IMR-90 (cell line): ENCODE results near the gene RIMS1. TPM values are rescaled to one million over a fixed set of nuclear protein-coding genes. Genes with fewer than 3 reads are reported as not detected.

Experiments used
- ATAC-seq: fragments of 200-7000 bp; cut with Tn5 transposase; 2 replicates; pipeline ENCODE4 v1.9.1; 2020; ENCODE audit warnings: low read depth, mild to moderate bottlenecking, moderate library complexity
- BruUV-seq: library from RNA; stranded (reverse); fragments of 400-500 nt; replicated peaks from 2 replicates; lab custom pipeline; 2021; lab: Mats Ljungman, UMichigan
- CTCF ChIA-PET: fragments of 300-600 bp; formaldehyde crosslinking; extraction: SDS; loops from one replicate; lab custom pipeline; 2021; ENCODE audit warnings: antibody characterized with exemption; lab: Yijun Ruan, JAX
- POLR2A ChIA-PET: fragments of 300-600 bp; sonication (Branson Sonifier 250); formaldehyde crosslinking; loops from one replicate; lab custom pipeline; 2022; ENCODE audit warnings: antibody characterized with exemption; ENCODE audit not compliant: unreplicated experiment; lab: Charles Lee
- DNase-seq: peaks from one replicate; pipeline ENCODE4 v3.0.0; 2013
- H2AFZ ChIP-seq: replicated peaks from 2 replicates; pipeline ENCODE3; 2013; ENCODE audit warnings: low read length, mild to moderate bottlenecking; ENCODE audit not compliant: poor library complexity
- H2AK5ac ChIP-seq: 2 replicates; pipeline ENCODE4 v1.6.1; 2013; ENCODE audit warnings: low read depth, low read length, inconsistent platforms
- H2AK9ac ChIP-seq: replicated peaks from 2 replicates; pipeline ENCODE3; 2013; ENCODE audit warnings: mild to moderate bottlenecking, low read depth, low read length, moderate library complexity; ENCODE audit not compliant: poor library complexity
- H2BK120ac ChIP-seq: 2 replicates; pipeline ENCODE4 v1.6.1; 2013; ENCODE audit warnings: low read depth, low read length, inconsistent platforms
- H2BK15ac ChIP-seq: 3 replicates; pipeline ENCODE4 v1.6.1; 2013; ENCODE audit warnings: low read depth, low read length, inconsistent platforms
- H2BK20ac ChIP-seq: 2 replicates; pipeline ENCODE4 v1.6.1; 2013; ENCODE audit warnings: low read depth, mild to moderate bottlenecking, inconsistent platforms, low read length, moderate library complexity
- H2BK5ac ChIP-seq: 2 replicates; pipeline ENCODE4 v1.6.1; 2013; ENCODE audit warnings: mild to moderate bottlenecking, low read depth, low read length, inconsistent platforms; ENCODE audit not compliant: poor library complexity, severe bottlenecking
- H3K14ac ChIP-seq: replicated peaks from 2 replicates; pipeline ENCODE4 v1.6.1; 2013; ENCODE audit warnings: low read depth, low read length, inconsistent platforms
- H3K18ac ChIP-seq: 2 replicates; pipeline ENCODE4 v1.6.1; 2013; ENCODE audit warnings: low read depth, low read length, control low read depth
- H3K23ac ChIP-seq: 2 replicates; pipeline ENCODE4 v1.6.1; 2013; ENCODE audit warnings: low read depth, low read length, inconsistent platforms
- H3K27ac ChIP-seq: 2 replicates; pipeline ENCODE4 v1.5.1; 2013; ENCODE audit warnings: mild to moderate bottlenecking, control low read depth, low read length; ENCODE audit not compliant: insufficient read depth
- H3K27me3 ChIP-seq: 2 replicates; pipeline ENCODE4 v1.6.1; 2013; ENCODE audit warnings: low read length; ENCODE audit not compliant: control insufficient read depth, insufficient read depth
- H3K36me3 ChIP-seq: 2 replicates; pipeline ENCODE4 v1.6.1; 2013; ENCODE audit warnings: low read length, mixed read lengths; ENCODE audit not compliant: control insufficient read depth, insufficient read depth
- H3K4ac ChIP-seq: 2 replicates; pipeline ENCODE4 v1.6.1; 2013; ENCODE audit warnings: low read depth, low read length, inconsistent platforms
- H3K4me1 ChIP-seq: 2 replicates; pipeline ENCODE4 v1.6.1; 2013; ENCODE audit warnings: low read length, mixed read lengths; ENCODE audit not compliant: control insufficient read depth, insufficient read depth
- H3K4me2 ChIP-seq: 2 replicates; pipeline ENCODE4 v1.6.1; 2013; ENCODE audit warnings: low read depth, mild to moderate bottlenecking, control low read depth, low read length, moderate library complexity
- H3K4me3 ChIP-seq: 2 replicates; pipeline ENCODE4 v1.5.1; 2013; ENCODE audit warnings: low read depth, mild to moderate bottlenecking, control low read depth, low read length, moderate library complexity; ENCODE audit not compliant: insufficient read depth
- H3K56ac ChIP-seq: 2 replicates; pipeline ENCODE4 v1.6.1; 2013; ENCODE audit warnings: low read length, inconsistent platforms; ENCODE audit not compliant: insufficient read depth; ENCODE audit errors: extremely low read depth
- H3K79me1 ChIP-seq, 2 experiments: 2 replicates each; pipeline ENCODE4 v1.6.1; 2013; ENCODE audit warnings: low read length in 2 of 2, inconsistent platforms in 1 of 2, low read depth in 1 of 2
- H3K9ac ChIP-seq: 2 replicates; pipeline ENCODE4 v1.6.1; 2013; ENCODE audit warnings: low read depth, low read length, control low read depth
- H3K9me1 ChIP-seq: 2 replicates; pipeline ENCODE4 v1.6.1; 2013; ENCODE audit warnings: low read length, inconsistent platforms; ENCODE audit not compliant: insufficient read depth
- H3K9me3 ChIP-seq: 2 replicates; pipeline ENCODE4 v1.6.1; 2013; ENCODE audit warnings: low read length; ENCODE audit not compliant: control insufficient read depth, insufficient read depth
- H4K20me1 ChIP-seq: 2 replicates; pipeline ENCODE4 v1.6.1; 2013; ENCODE audit warnings: low read length, inconsistent platforms; ENCODE audit not compliant: insufficient read depth
- H4K5ac ChIP-seq: 2 replicates; pipeline ENCODE4 v1.6.1; 2013; ENCODE audit warnings: mild to moderate bottlenecking, low read depth, low read length, control low read depth
- H4K8ac ChIP-seq, 2 experiments: 2 replicates each; pipeline ENCODE4 v1.6.1; 2013; ENCODE audit warnings: low read depth in 2 of 2, low read length in 2 of 2, control low read depth in 1 of 2, inconsistent platforms in 1 of 2
- H4K91ac ChIP-seq: 2 replicates; pipeline ENCODE4 v1.6.1; 2013; ENCODE audit warnings: low read depth, low read length, inconsistent platforms; ENCODE audit not compliant: insufficient read depth
- BHLHE40 ChIP-seq: fragments of 150-350 bp; IDR thresholded peaks from 2 replicates; pipeline ENCODE4 v1.6.1; 2016; ENCODE audit warnings: mild to moderate bottlenecking, low read depth, low read length
- CEBPB ChIP-seq: IDR thresholded peaks from 2 replicates; pipeline ENCODE4 v1.6.1; 2012; ENCODE audit warnings: low read depth, low read length, improper control_type of control experiment
- CHD1 ChIP-seq: IDR thresholded peaks from 2 replicates; pipeline ENCODE4 v1.6.1; 2012; ENCODE audit warnings: low read depth, low read length, improper control_type of control experiment
- FOS ChIP-seq: fragments of 150-350 bp; IDR thresholded peaks from 2 replicates; pipeline ENCODE4 v1.6.1; 2016; ENCODE audit warnings: low read depth, low read length
- MAFK ChIP-seq: IDR thresholded peaks from 2 replicates; pipeline ENCODE4 v1.6.1; 2012; ENCODE audit warnings: low read depth, low read length, improper control_type of control experiment
- MAZ ChIP-seq: IDR thresholded peaks from 2 replicates; pipeline ENCODE4 v1.6.1; 2012; ENCODE audit warnings: low read depth, mild to moderate bottlenecking, low read length, improper control_type of control experiment, moderate library complexity, borderline replicate concordance
- MXI1 ChIP-seq: IDR thresholded peaks from 2 replicates; pipeline ENCODE4 v1.6.1; 2012; ENCODE audit warnings: low read depth, mild to moderate bottlenecking, low read length, moderate library complexity, borderline replicate concordance
- RCOR1 ChIP-seq: IDR thresholded peaks from 2 replicates; pipeline ENCODE4 v1.6.1; 2012; ENCODE audit warnings: mild to moderate bottlenecking, low read length, improper control_type of control experiment; ENCODE audit not compliant: insufficient replicate concordance
- RFX5 ChIP-seq: IDR thresholded peaks from 2 replicates; pipeline ENCODE4 v1.8.0; 2012; ENCODE audit warnings: low read depth, mild to moderate bottlenecking, low read length, moderate library complexity
- SMC3 ChIP-seq: fragments of 150-350 bp; IDR thresholded peaks from 2 replicates; pipeline ENCODE4 v1.6.1; 2016; ENCODE audit warnings: low read depth, mild to moderate bottlenecking, antibody characterized with exemption, low read length, moderate library complexity
- WGBS, 2 experiments: methylation state at CpG; one replicate each; pipeline versions ENCODE4 v1.1.5 to v1.1.7; 2013; ENCODE audit warnings: missing lambda C conversion rate in 2 of 2; ENCODE audit not compliant: insufficient read length in 1 of 2; ENCODE audit errors: extremely low coverage in 2 of 2; 5-methylcytosine and 5-hydroxymethylcytosine counted together
- dilution Hi-C: fragments of 300-500 bp; cut with HindIII; formaldehyde crosslinking; loops from one replicate; pipeline ENCODE4 v1.14.3; 2018; ENCODE audit warnings: low sequenced_read_pairs; ENCODE audit not compliant: unreplicated experiment
- in situ Hi-C: fragments of 300-500 bp; cut with MboI; formaldehyde crosslinking; loops from 3 replicates; pipeline ENCODE4 v1.14.3; 2019; ENCODE audit warnings: low sequenced_read_pairs, inconsistent platforms, mixed read lengths
- intact Hi-C: fragments of 100-400 bp; cut with micrococcal nuclease; formaldehyde crosslinking; loops from 2 replicates; pipeline ENCODE4 v1.10.0; 2022
- polyA plus RNA-seq, 3 experiments: library from polyadenylated mRNA; depleted of rRNA; stranded (reverse); fragments of >200 nt; gene quantifications; 2 replicates each; pipeline ENCODE4 v1.2.3, GENCODE V29; 2012; ENCODE audit warnings: low replicate concordance in 1 of 3
- total RNA-seq: library from RNA; depleted of rRNA; stranded (reverse); fragments of >200 nt; gene quantifications from 2 replicates; pipeline ENCODE4 v1.2.3, GENCODE V29; 2012
- TF ChIP-seq, protein P1 (sequence below): fragments of 150-350 bp; IDR thresholded peaks from 2 replicates; pipeline ENCODE4 v1.6.1; 2017; ENCODE audit warnings: mild to moderate bottlenecking, antibody characterized with exemption, low read length, low read depth
- TF ChIP-seq, protein P2 (sequence below): fragments of 150-350 bp; IDR thresholded peaks from 2 replicates; pipeline ENCODE4 v1.6.1; 2016; ENCODE audit warnings: low read depth, mild to moderate bottlenecking, low read length, moderate library complexity, borderline replicate concordance
- TF ChIP-seq, protein P3 (sequence below): conservative IDR thresholded peaks from 2 replicates; pipeline ENCODE4 v1.5.1; 2012; ENCODE audit warnings: mild to moderate bottlenecking, low read depth, low read length, improper control_type of control experiment

RIMS1 gene
- total and polyA plus RNA-seq, 2 of the 4 experiments (the other 2 are of a cell fraction): 0.44 to 3.8 TPM

DNA sequence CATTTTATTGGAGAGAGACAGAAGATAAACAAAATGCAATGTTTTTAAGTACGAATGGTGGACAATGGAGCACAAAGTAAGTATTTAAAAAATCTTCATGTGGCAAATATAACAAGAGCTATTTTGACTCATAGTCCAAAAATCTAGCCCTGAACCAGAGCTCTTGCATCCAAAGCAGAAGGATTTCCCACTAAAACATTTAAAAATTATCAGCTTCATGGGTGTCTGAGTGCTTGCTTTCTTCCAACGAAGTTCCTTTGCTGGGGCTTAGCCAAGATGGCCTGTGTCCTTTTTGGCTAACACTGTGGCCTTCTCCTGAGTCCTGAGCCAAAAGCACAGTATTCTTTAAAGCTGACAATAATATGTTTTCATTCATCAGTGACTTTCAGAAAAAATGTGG is 161.7 kb downstream of the RIMS1 start:
- no peak overlapping the region for H2BK15ac ChIP-seq
- no peak overlapping the region for H2AK5ac ChIP-seq
- H3K18ac ChIP-seq: no peak overlapping the region
- no peak overlapping the region for H3K4me2 ChIP-seq
- dilution Hi-C loops: no loop called here
- no peaks in the 10 kb centered on the region for H3K4me1 ChIP-seq
- H3K27ac ChIP-seq: no peak overlapping the region
- intact Hi-C loops: no loop called here
- no peak overlapping the region for H4K8ac ChIP-seq
- H4K5ac ChIP-seq: no peak overlapping the region
- no peak overlapping the region for H2AK9ac ChIP-seq
- no peak overlapping the region for H2BK5ac ChIP-seq
- ATAC-seq: no peak
- H4K20me1 ChIP-seq: no peaks in the 10 kb centered on the region
- no peaks in the 10 kb centered on the region for H3K79me1 ChIP-seq
- H4K91ac ChIP-seq: no peak overlapping the region
- POLR2A ChIA-PET: no interaction called here
- no peak overlapping the region for H3K9ac ChIP-seq
- no peak overlapping the region for H3K4me3 ChIP-seq
- H3K4ac ChIP-seq: no peak overlapping the region
- no TSS peak for BruUV-seq
- DNase-seq: no peak
- no peak overlapping the region for H2AFZ ChIP-seq
- WGBS, 2 experiments: no CpG with 5 or more reads among the region's 2 CpGs
- CTCF ChIA-PET: no interaction called here
- H3K9me3 ChIP-seq: no peaks in the 10 kb centered on the region
- H2BK20ac ChIP-seq: no peak overlapping the region
- no peak overlapping the region for H3K23ac ChIP-seq
- no peaks in the 10 kb centered on the region for H3K9me1 ChIP-seq
- H3K14ac ChIP-seq: no peak overlapping the region
- no peaks in the 10 kb centered on the region for H3K36me3 ChIP-seq
- no peak for TF ChIP-seq RCOR1
- no peak for TF ChIP-seq MAZ
- no peak for TF ChIP-seq MXI1
- TF ChIP-seq RFX5: no peak
- TF ChIP-seq, protein P1, sequence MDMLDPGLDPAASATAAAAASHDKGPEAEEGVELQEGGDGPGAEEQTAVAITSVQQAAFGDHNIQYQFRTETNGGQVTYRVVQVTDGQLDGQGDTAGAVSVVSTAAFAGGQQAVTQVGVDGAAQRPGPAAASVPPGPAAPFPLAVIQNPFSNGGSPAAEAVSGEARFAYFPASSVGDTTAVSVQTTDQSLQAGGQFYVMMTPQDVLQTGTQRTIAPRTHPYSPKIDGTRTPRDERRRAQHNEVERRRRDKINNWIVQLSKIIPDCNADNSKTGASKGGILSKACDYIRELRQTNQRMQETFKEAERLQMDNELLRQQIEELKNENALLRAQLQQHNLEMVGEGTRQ: no peak
- TF ChIP-seq FOS: no peak
- TF ChIP-seq BHLHE40: no peak
- TF ChIP-seq, protein P2, sequence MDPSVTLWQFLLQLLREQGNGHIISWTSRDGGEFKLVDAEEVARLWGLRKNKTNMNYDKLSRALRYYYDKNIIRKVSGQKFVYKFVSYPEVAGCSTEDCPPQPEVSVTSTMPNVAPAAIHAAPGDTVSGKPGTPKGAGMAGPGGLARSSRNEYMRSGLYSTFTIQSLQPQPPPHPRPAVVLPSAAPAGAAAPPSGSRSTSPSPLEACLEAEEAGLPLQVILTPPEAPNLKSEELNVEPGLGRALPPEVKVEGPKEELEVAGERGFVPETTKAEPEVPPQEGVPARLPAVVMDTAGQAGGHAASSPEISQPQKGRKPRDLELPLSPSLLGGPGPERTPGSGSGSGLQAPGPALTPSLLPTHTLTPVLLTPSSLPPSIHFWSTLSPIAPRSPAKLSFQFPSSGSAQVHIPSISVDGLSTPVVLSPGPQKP: no peak
- TF ChIP-seq SMC3: no peak
- TF ChIP-seq MAFK: no peak
- TF ChIP-seq CEBPB: no peak
- TF ChIP-seq, protein P3, sequence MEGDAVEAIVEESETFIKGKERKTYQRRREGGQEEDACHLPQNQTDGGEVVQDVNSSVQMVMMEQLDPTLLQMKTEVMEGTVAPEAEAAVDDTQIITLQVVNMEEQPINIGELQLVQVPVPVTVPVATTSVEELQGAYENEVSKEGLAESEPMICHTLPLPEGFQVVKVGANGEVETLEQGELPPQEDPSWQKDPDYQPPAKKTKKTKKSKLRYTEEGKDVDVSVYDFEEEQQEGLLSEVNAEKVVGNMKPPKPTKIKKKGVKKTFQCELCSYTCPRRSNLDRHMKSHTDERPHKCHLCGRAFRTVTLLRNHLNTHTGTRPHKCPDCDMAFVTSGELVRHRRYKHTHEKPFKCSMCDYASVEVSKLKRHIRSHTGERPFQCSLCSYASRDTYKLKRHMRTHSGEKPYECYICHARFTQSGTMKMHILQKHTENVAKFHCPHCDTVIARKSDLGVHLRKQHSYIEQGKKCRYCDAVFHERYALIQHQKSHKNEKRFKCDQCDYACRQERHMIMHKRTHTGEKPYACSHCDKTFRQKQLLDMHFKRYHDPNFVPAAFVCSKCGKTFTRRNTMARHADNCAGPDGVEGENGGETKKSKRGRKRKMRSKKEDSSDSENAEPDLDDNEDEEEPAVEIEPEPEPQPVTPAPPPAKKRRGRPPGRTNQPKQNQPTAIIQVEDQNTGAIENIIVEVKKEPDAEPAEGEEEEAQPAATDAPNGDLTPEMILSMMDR: no peak
- TF ChIP-seq CHD1: no peak
- H3K27me3 ChIP-seq: no peaks in the 10 kb centered on the region; the same call in 1 of the 2 replicates
- H2BK120ac ChIP-seq: no peak overlapping the region
- in situ Hi-C loops: no loop called here
- no peak overlapping the region for H3K56ac ChIP-seq
